Loucy (cell line): ENCODE results near the gene EIF4H.

Source experiments
- CTCF ChIP-seq: fragments of 200-600 bp; sonication (generic); conservative IDR thresholded peaks from 2 replicates; pipeline ENCODE4 v1.5.1; 2014; ENCODE audit warnings: mild to moderate bottlenecking, antibody characterized with exemption, low read length
- EZH2phosphoT487 ChIP-seq: fragments of 200-600 bp; IDR thresholded peaks from 2 replicates; pipeline ENCODE4 v1.6.1; 2018; ENCODE audit warnings: antibody characterized with exemption, mild to moderate bottlenecking, moderate library complexity, borderline replicate concordance

GRCh38 chr7:74143383-74143782 lies 30.8 kb upstream of the EIF4H start:
- TF ChIP-seq CTCF (no peak), EZH2phosphoT487 (no peak)
